UCSD-AML1 (cell line): ENCODE measurements around the gene CHD1L.
A peak's percentile ranks its signal among the peaks of the same experiment; 100 is the strongest.
"Not testable (repeated sequence)": the region's sequence is repeated elsewhere in the genome, so short reads cannot be mapped to it uniquely, and the experiment has no call there.

Experiments used
- DNase-seq: peaks from one replicate; lab custom pipeline; 2025; ENCODE audit not compliant: unreplicated experiment; lab: John Stamatoyannopoulos, UW

Gene CHD1L

DNA sequence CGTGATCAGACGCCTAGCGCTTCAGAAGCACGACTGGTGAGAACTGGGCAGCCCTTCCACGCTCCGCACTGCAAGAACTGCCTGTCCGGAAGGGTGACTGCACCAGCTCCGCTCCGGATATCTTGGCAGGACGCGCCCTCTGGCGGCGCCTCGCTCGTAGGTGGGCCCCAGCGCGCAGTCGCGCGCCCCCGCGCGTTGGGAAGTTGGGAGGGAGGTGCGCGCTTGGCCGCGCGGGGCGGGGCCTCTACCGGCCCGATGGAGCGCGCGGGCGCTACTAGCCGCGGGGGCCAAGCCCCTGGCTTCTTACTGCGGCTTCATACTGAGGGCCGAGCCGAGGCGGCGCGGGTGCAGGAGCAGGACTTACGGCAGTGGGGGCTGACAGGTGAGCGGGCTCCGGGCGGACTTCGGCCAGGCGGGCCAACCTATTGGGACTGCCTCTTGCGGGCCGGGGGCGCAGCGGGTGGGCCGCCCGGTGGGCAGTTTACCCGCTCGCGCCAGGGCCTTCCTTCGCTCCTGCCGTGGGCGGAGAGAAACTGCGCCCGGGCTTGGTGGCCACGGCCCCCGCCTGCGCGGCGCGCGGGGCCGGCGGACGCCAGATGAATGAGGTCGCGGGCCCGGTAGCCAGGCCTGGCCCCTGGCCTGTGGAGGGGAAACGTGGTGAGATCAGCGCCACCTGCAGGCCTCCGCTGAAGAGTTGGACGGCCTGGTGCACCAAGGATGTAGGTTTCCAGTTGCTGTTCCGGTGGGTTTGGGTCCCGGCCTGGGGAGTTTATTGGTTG, at the start of gene CHD1L:
Gene CHD1L, plus strand, starts transcription at position 236 of the 779 bp plus-strand sequence. Its CDS starts 20 bp downstream, at position 256.
- peak; percentile 96 for DNase-seq

DNA sequence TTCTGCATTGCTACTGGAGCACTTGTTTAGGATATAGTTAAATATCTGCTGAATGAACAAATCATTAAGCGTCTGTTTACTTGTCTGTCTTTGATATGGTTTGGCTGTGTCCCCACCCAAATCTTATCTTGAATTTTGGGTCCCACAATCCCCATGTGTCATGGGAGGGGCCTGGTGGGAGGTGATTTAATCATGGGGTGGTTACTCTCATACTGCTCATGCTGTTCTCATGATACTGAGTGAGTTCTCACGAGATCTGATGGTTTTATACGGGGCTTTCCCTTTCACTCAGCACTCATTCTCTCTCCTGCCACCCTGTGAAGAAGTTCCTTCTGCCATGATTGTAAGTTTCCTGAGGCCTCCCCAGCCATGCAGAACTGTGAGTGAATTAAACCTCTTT, 45.2 kb upstream of the CHD1L start:
- not testable (repeated sequence) for DNase-seq

DNA sequence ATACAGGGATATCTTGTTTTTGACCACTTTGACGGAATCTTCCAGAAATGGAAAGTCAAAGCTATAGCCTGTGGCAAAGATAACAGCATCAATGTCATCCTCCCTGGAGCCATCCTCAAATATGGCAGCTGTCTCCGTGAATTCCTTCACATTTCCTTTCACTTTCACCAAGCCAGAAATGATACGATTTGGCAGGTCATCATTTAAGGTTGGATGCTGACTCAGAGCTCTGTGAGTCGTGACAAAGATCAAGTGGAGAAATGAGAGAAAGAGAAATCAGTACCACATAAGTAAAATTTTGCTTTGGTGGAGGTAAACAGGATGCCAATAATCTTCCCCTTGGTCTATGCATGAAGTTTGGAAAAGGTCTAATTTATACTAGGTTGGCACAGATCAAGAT, 41.2 kb upstream of the CHD1L start:
- DNase-seq = no peak

DNA sequence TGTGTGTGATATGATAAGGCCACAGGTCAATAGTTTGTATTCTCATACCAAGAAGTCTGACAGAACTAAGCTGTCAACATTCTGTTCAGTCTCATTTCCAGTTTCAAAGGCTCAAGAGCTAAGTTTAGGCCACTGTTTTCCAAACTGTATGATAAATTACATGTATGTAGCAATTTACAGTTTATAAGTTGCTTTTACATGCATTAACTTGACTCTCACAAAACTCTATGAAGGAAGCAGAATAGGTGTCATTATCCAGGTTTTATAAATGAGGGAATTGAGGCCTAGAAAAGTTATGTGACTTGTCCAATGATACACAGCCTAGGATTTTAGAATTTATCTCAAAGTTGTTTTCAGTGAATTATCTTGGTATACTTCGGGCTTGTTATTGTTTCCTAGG, 40.7 kb upstream of the CHD1L start:
- no peak for DNase-seq

DNA sequence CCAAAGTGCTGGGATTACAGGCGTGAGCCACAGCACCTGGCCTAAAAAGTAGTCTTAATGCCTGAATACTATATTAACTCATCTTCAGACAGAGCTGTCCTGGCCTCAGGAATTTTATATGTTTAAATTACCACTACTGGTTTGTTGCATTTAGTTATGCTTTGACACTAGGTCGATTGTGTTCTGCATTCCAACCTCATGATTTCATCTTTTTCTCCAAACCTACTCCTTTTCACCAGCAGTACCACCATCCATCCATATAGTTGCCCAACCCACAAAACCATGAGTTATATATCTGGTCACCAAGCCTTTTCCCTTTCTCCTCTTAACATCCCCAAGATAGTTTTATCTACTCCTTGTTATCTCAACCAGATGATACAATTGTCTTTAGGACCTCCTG, 39.9 kb upstream of the CHD1L start:
- no peak for DNase-seq

DNA sequence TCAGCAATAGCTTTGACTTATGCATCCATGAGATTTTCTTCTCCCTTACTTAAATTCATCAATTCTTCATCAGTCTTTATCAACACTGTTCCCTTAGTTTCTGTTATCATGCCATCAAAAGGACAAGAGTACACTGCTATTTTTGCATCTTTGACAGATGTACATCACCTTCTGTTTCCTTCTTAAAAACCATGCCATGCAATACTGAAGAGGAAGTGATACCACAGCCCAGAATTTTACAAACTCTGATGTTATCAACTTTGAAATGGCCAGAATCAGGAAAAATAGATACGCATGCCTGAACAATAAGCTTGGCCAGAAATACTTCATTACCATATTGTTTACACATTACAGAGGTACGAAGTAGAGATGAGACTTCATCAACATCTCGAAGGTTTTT, 38.4 kb upstream of the CHD1L start:
- no peak for DNase-seq

DNA sequence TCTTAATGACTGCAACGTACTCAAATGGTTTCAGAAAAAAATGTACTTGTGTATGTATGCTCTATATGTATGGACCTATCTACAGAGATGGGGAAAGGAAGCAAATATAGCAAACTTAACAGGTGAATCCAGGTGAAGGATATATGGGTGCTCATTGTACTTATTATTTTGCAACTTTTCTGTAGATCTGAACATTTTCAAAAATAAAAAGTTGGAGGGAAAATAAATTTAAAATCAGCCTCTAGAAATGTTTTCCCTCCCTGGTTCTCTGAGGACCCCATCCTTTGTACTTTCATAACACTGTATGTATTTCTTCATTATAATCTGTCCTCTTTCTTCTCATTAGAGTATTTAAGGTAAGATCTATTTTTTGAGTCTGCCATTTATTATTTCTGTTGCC, 35.3 kb upstream of the CHD1L start:
- DNase-seq = no peak

DNA sequence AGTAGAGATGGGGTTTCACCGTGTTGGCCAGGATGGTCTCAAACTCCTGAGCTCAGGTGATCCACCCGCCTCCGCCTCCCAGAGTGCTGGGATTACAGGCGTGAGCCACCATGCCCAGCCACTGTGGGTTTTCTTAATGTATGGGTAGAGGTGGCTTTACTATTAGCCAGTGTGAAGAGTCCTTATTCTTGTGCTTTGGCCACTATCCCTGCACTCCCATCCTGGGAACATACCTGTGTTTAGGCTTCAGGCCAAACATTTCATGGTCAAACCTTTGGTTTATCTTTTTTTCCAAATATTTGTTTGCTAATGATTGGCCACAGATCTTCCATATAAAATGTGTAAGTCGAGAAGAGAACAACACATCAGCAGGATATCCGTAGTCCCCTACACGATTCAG, 33.9 kb upstream of the CHD1L start:
- DNase-seq = no peak

DNA sequence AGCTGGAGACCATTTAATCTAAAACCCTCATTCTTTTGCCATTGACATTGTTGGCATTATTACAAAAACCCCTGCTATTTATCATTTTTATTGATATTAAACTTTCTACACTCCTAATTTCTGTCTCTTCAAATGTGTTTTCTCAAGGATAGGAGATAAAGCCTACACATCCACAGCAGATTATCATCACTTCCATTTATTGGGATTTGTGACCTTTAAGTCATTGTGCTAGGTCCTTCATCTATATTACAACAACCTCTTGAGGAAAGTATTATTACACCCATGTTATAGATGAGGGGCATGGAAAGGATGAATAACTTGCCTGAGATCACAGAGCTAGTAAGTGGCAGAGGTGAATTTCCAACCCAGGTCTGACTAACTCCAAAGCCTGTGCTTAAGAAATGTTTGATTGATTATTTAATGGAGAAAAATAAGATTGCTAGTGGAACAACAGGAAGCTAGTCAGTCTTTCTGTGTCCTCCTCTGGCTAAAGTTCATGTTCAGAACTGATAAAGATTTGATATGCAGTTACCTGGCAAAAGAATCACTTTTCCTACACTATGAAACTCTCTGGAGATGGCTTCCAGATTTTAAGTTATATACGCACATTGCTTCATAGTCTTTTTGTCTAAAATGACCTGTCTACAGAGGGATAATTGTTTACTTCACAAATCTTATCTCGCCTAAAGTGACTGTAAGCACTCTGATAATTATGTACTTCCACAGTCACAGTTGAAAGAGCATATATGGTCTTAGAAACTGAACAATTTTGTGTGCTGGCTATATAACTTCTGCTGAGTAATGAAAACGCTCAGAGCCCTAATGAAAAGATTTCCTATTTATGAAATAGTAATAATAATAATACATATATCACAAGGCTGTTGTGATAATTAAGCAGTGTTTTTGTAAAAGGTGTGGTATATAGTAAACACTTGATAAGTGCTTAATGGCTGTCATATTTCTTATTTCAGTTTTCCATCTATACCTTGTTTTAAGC, 32.4 kb upstream of the CHD1L start:
- DNase-seq = no peak

DNA sequence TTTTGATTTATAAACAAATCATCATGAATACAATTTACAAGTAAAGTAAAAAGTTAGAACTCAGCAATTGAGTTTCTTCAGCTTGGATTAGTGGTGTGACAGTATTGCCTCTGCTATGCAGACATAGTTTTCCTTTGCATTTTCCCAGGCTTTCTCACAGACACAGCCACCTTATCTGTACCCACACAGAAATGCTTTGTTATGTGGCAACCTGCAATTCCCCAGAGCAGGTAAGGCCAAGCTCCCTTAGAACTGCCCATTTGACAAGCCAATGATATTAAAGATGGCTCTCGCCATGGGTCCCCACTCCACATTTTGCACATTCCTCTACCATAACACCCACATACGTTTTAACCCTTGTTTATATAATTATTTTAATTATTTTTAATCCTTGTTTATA, 31.5 kb upstream of the CHD1L start:
- DNase-seq = no peak

DNA sequence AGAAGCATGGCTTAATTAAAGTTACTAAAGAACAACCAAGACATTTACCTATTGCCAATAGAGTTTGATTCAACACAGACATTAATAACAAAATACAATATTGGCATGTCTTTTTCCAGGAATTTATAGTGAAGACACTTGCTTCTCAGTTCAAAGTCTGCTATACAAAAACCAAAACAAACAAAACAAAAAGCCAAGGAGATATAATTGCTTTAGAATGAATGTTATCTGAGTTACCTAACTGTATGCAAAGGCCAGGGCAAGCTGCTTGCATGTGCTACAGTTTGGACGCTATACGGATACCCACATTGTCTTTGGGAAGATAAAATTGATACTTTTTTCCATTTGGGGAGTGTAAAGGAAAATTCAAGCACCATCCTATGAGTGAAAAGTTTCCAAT, 30.9 kb upstream of the CHD1L start:
- no peak for DNase-seq

DNA sequence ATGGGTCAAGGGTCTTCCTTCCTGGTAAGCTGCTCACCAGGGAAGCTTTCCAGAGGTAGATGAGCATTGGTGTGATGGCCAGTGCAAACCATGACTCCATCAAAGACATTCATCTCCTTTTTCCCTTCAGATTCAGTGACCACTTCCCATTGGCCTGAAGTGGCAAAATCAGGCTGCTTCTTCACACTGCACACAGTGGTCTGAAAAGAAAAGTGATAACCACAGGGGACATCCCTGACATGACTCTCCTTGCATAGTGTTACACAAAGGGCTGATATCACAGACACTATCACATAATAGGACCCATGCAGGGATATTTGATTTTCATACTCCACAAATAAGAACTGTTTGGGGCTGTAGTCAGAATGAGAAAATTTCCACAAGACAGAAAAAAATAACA, 29.2 kb upstream of the CHD1L start:
- no peak for DNase-seq

DNA sequence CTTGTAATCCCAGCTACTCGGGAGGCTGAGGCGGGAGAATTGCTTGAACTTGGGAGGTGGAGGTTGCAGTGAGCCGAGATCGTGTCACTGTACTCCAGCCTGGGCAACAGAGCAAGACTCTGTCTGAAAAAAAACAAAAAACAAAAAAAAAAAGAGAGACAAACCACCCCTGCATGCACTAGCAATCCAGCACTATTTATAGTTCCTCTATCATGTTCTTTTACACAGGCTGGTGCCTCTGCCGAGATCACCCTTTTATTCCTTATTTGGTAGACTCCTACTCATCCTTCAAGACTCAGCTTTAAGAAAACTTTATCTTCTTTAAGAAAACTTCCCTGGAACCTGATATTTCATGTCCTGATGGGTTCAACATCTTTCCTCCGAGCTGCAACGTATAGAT, 28.2 kb upstream of the CHD1L start:
- DNase-seq = no peak

DNA sequence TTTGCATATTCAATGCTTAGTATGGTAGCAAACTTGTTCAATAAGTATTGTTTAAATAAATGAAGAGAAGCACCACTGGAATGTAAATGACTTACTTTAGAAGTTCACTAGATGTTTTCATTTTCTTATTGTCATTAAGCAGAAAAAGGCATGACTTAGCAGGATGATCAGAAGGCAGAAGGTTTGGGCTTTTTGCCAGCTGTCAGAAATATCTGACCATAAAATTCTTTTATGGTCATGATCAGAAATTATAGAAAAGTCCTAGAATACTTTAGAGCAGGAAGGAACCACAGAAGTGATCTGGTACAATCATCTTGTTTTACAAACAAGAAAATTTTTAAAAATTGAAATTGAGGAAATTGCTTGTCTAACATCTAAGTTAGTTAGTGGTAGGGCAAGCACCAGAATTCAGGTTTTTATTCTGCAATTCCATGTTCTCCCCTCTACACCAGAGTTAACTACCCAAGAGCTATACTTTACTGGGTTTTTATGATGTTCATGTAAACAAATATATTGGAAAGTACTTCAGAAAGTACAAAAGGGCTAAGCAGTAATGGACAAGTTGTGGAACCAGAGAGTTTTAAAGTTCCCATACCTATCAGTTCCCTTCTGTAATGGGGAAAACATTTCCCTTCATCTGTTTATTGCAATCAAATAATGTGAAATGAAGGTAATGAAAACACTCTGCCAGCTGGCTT, 27.5 kb upstream of the CHD1L start:
- DNase-seq = no peak

DNA sequence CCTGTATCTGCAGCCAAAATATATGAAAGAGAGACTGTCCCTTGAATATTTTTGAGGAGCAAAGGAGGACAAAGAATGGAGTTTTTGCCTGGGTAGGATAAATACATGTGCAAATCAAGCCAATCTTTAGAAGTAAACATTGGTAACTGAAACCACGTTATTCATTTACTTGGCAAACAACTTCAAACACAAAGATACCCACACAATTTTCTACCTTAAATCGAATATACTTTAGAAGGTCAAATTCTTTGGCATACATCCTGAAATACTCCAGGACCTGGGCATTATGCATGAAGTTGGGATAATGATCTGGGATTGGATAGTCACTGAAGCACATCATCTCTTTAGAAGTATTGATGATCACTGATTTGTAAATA, 27.0 kb upstream of the CHD1L start:
- DNase-seq = no peak

DNA sequence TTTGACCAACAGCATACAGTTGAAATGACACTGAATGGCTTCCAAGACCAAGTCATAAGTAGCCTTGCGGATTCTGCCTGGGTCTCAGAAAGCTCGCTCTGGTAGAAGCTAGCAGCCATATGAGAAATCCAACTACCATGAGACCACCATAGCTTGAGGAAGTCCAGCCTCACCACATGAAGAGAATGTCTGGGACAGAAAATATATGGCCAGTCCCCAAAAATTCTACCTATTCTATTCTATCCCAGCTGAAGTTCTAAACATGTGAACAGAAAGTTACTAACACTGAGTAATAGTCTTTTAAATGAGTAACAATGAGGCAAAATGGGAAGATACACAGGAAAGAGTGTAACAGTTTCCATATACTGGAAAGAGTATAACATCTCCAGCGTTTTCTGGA, 26.4 kb upstream of the CHD1L start:
- DNase-seq = no peak

DNA sequence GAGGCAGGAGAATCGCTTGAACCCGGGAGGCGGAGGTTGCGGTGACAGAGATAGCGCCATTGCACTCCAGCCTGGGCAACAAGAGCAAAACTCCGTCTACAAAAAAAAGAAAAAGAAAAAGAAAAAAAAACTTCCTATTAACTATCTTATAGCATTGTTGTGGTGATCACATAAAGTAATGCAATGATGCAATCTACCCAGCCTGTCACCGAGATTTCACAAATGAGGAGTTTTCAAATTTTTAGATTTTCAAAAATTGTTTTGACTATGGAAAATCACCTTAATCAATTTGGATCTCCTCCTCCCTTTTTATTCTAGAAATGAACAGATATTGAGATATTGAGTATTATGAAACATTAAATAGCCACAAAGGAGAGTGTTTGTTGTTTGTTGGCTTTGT, 25.3 kb upstream of the CHD1L start:
- DNase-seq = no peak

DNA sequence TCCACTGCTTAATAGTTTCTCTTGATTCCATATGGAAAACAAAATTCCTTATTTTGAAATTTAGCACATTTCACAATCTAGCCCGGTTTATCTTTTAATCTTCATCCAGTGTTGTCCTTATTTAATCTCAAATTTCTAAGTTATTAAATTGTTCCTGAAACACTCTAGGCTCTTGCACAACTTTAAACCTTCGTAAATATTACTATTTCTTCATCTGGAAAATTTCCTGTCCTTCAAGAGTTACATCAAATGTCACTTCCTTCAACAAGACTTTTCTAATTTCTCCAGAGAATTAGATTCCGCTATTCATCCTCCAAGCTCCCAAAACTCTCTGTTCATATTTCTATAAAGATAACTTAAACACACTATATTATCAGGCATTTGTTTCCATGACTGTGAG, 23.9 kb upstream of the CHD1L start:
- no peak for DNase-seq

DNA sequence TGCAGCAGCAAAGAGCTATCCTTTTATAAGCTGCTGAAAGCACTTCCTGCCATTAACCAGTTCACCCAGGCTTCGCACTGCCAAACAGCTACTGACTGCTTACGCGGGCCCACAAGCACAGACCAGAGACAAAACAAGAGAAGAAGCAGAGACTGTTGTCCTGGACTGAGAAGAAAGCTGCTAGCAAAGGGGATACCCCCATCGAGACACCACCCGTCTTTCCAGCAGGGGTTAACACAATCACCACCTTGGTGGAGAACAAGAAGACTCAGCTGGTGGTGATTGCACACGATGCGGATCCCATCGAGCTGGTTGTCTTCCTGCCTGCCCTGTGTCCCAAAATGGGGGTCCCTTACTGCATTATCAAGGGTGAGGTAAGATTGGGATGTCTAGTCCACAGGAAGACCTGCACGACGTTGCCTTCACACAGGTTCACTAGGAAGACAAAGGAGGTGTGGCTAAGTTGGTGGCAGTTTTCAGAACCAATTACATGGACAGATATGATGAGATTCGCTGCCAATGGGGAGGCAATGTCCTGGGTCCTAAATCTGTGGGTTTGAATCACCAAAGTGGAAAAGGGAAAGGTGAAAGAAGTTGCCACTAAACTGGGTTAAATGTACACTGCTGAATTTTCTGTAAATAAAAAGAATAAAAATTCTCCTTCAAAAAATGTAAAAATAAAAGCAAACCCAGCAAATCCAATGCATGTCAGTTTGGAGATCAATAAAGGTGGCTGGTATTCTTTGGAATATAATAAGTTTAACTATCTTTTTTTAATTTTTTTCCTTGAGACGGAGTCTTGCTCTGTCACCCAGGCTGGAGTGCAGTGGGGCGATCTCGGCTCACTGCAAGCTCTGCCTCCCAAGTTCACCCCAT, 18.5 kb upstream of the CHD1L start:
- no peak for DNase-seq

DNA sequence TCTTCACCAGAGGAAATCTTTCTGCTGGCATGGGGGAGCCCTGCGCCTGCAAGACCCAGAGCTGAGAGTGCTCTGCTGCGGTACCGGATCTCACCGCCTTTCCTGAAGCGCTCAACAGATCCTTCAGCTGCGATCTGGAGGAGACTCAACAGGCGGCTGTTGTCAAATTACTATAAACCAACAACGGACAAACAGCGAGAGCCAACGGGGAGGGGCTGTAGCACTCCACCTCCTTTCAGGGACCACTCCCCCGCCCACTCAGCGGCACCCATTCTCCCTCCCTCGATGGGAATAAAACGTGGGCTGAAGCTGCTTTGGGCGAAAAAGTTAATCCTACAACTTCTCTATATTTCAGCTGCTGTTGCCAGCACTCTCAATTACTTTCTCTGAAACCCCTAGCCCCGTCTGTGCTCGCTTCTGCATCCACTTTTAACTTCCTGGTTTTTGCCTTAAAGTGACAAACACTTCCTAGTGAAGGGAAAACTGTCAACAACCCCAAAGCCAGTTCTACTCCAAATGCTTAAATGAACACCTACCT, 17.2 kb upstream of the CHD1L start, which contains the start of gene FMO5:
Gene FMO5, minus strand, starts transcription at position 147 of the 538 bp plus-strand sequence. CDS start 310 bp downstream, outside the sequence.
- peak; percentile 56 for DNase-seq
